Dendritic cell treated with granulocyte-macrophage colony-stimulating factor and Interleukin-4, amounts not matched to agents 40 ng/mL and 50 ng/mL, for 4 days (primary cell): Measurements from ENCODE around the gene DAB1.

ENCODE experiments used
- H3K27ac Mint-ChIP-seq: one replicate; pipeline ENCODE4 v1.8.0; 2022; ENCODE audit warnings: mild to moderate bottlenecking, mixed read lengths
- H3K27me3 Mint-ChIP-seq: one replicate; pipeline ENCODE4 v1.8.0; 2022; ENCODE audit warnings: mild to moderate bottlenecking, mixed read lengths
- H3K36me3 Mint-ChIP-seq: one replicate; pipeline ENCODE4 v1.8.0; 2022; ENCODE audit warnings: low read depth, mixed read lengths
- H3K4me1 Mint-ChIP-seq: one replicate; pipeline ENCODE4 v1.8.0; 2022; ENCODE audit warnings: low read depth, mixed read lengths
- H3K4me3 Mint-ChIP-seq: one replicate; pipeline ENCODE4 v1.8.0; 2022; ENCODE audit warnings: mild to moderate bottlenecking, moderate library complexity, mixed read lengths
- H3K9me3 Mint-ChIP-seq: one replicate; pipeline ENCODE4 v1.8.0; 2022; ENCODE audit warnings: mixed read lengths
- intact Hi-C: fragments of 100-400 bp; cut with micrococcal nuclease; formaldehyde crosslinking; loops from one replicate; pipeline ENCODE4 v1.15.0; 2022

DAB1 gene

GRCh38 chr1:57401671-57402070 lies 22.2 kb downstream of the DAB1 start:
- H3K4me3 Mint-ChIP-seq: no peak overlapping the region
- no peaks in the 10 kb centered on the region for H3K4me1 Mint-ChIP-seq
- H3K9me3 Mint-ChIP-seq: no peaks in the 10 kb centered on the region
- no peaks in the 10 kb centered on the region for H3K36me3 Mint-ChIP-seq
- intact Hi-C loops: no loop called here
- H3K27ac Mint-ChIP-seq: no peak overlapping the region
- H3K27me3 Mint-ChIP-seq: no peaks in the 10 kb centered on the region

GRCh38 chr1:57400048-57400447 lies 23.8 kb downstream of the DAB1 start:
- Mint-ChIP-seq H3K9me3 (no peaks in the 10 kb centered on the region), H3K27me3 (no peaks in the 10 kb centered on the region), H3K36me3 (no peaks in the 10 kb centered on the region), H3K4me3 (no peak overlapping the region), H3K4me1 (no peaks in the 10 kb centered on the region), H3K27ac (no peak overlapping the region)
- intact Hi-C loops: no loop called here

GRCh38 chr1:57393058-57393584 lies 30.7 kb downstream of the DAB1 start:
- intact Hi-C loops: no loop called here
- Mint-ChIP-seq H3K9me3 (peaks cover 7% of the 10 kb centered on the region), H3K4me3 (no peak overlapping the region), H3K27ac (no peak overlapping the region), H3K36me3 (no peaks in the 10 kb centered on the region), H3K27me3 (no peaks in the 10 kb centered on the region), H3K4me1 (no peaks in the 10 kb centered on the region)

- no peaks in the 10 kb centered on the region for H3K4me1 Mint-ChIP-seq
These were observed 38.5 kb downstream of the DAB1 start for GRCh38 chr1:57385336-57385735.

DNA sequence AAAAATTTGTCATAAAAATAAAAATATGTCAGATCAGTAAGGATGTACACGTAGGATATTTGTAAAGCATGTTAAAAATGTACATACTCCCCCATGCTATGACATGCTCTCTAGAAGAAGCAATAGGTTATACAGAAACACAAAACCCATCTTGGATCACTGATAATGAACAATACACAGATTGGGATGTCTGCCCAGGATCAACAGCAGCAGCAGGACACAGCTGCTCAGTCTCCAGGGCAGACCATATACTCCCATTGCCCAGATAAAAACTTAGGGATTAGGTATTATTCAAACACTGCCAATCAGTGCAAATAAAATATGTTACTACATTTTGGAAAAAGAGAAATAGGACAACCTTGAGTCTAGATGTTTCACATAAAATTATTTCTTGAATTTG lies 39.0 kb downstream of the DAB1 start:
- no peak overlapping the region for H3K4me3 Mint-ChIP-seq
- intact Hi-C loops: no loop called here

More at GRCh38 chr1:57385336-57385735, 38.5 kb downstream of the DAB1 start:
- H3K27me3 Mint-ChIP-seq: no peaks in the 10 kb centered on the region
- H3K4me3 Mint-ChIP-seq: no peak overlapping the region
- H3K9me3 Mint-ChIP-seq: peaks cover 7% of the 10 kb centered on the region
- intact Hi-C loops: no loop called here
- no peaks in the 10 kb centered on the region for H3K36me3 Mint-ChIP-seq
- H3K27ac Mint-ChIP-seq: no peak overlapping the region

GRCh38 chr1:57384284-57384683 lies 39.6 kb downstream of the DAB1 start:
- Mint-ChIP-seq H3K27ac (no peak overlapping the region), H3K27me3 (no peaks in the 10 kb centered on the region)

More for the DNA sequence above, 39.0 kb downstream of the DAB1 start:
- Mint-ChIP-seq H3K4me1 (no peaks in the 10 kb centered on the region), H3K36me3 (no peaks in the 10 kb centered on the region), H3K9me3 (peaks cover 7% of the 10 kb centered on the region), H3K27ac (no peak overlapping the region), H3K27me3 (no peaks in the 10 kb centered on the region)

DNA sequence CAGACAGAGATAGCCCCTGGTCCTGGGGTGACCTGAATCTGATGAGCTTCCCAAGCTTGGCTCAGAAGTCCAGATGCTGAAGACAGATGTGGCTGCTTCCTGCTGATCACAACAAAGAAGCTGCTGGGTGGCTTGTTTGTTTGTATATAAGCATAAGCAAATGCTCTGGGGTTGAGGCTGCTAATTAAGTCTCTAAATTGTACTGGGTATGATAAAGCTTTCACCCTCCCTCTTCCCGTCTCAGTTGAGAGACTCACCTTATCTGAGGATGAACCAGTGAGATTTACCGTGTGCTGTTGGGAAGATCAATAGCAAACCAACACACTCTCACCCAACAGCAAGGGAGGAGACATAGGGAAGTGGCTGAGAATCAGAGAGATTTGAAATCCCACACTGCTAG lies 42.0 kb downstream of the DAB1 start:
- Mint-ChIP-seq H3K27me3 (no peaks in the 10 kb centered on the region), H3K4me1 (no peaks in the 10 kb centered on the region), H3K36me3 (no peaks in the 10 kb centered on the region), H3K9me3 (no peaks in the 10 kb centered on the region), H3K4me3 (no peak overlapping the region), H3K27ac (no peak overlapping the region)
- intact Hi-C loops: no loop called here

More at GRCh38 chr1:57384284-57384683, 39.6 kb downstream of the DAB1 start:
- Mint-ChIP-seq H3K9me3 (peaks cover 7% of the 10 kb centered on the region), H3K36me3 (no peaks in the 10 kb centered on the region), H3K4me3 (no peak overlapping the region), H3K4me1 (no peaks in the 10 kb centered on the region)
- intact Hi-C loops: no loop called here

DNA sequence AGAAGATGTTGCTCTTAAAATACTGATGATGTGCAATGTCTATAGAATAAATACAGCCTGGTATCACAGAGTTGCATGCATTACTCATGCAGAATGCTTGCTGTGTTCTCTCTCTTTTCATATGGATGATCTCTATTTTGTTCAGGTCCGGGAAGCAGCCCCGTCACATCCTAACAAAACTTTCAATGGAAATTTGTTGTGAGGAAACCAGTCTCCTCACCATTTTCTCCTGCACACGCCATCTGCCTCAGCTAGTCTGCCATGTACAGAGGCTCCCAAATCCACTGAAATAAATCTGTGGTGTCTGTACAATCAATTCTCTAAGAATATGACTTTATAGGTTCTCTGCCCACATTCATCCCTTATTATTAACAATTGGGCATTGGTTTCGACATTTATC lies 42.4 kb downstream of the DAB1 start:
- Mint-ChIP-seq H3K4me1 (no peaks in the 10 kb centered on the region), H3K36me3 (no peaks in the 10 kb centered on the region), H3K27ac (no peak overlapping the region), H3K9me3 (no peaks in the 10 kb centered on the region), H3K27me3 (no peaks in the 10 kb centered on the region), H3K4me3 (no peak overlapping the region)
- intact Hi-C loops: no loop called here

- Mint-ChIP-seq H3K36me3 (no peaks in the 10 kb centered on the region), H3K9me3 (no peaks in the 10 kb centered on the region), H3K27ac (no peak overlapping the region), H3K27me3 (no peaks in the 10 kb centered on the region), H3K4me1 (no peaks in the 10 kb centered on the region), H3K4me3 (no peak overlapping the region)
- intact Hi-C loops: no loop called here
These were observed 42.9 kb downstream of the DAB1 start for GRCh38 chr1:57380923-57381322.

DNA sequence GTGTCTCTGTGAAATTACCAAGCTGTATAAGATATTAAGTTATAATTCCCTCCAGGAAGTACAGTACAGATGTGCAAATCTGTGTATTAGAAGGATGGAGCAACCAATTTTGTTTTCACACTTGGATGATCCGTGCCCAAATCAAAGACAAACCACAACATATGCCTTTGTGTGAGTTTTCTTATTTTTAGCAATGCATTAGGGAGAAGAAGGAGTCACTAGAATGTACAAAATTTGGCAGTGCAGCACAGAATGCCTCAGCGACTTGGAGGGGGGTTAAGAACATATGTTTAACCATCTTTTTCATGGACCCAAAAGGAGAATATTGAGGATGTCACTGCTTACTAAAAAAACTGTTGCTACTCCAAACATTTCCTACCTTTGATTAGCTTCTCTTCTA lies 45.3 kb downstream of the DAB1 start:
- no peaks in the 10 kb centered on the region for H3K27me3 Mint-ChIP-seq
- no peaks in the 10 kb centered on the region for H3K36me3 Mint-ChIP-seq
- no peaks in the 10 kb centered on the region for H3K9me3 Mint-ChIP-seq
- intact Hi-C loops: no loop called here
- H3K27ac Mint-ChIP-seq: no peak overlapping the region
- no peaks in the 10 kb centered on the region for H3K4me1 Mint-ChIP-seq
- H3K4me3 Mint-ChIP-seq: no peak overlapping the region

DNA sequence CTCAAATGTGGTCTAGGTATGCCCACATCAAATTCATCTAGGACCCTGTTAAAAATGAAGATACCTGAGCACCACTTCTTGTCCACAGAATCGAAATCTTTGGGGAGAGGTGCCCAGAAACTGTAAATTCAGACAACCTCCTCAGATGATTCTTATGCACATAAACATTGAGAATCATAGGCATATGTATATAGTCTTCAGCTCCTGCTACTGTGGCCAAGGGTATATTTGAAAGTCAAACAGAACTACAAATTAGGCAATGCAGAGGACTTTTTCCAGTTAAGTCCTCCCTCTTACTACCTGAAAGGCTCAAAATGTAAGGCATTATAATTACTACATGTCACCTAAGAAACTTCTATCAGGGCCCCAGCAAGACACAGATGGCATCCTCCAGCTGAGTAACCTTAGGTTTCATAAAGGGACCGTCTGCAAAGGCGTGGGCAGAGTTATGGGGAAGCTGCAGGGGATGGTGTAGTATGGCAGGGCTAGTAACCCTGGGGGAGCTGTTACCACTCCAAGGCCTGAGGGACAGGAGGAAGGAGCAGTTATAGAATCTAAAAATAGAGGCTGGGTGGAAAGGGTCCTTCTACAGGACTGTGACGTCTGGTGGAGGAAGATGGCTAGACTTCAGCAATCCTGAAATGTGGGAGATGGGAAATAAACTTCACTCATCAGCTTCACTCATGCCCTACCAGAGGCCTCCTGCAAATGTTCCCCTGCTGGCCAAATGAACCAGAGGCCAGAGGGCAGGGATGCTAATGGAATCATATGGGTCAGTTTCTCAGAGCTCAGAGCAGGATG lies 46.3 kb downstream of the DAB1 start:
- H3K9me3 Mint-ChIP-seq: no peaks in the 10 kb centered on the region
- no peak overlapping the region for H3K27ac Mint-ChIP-seq
- H3K4me1 Mint-ChIP-seq: no peaks in the 10 kb centered on the region
- no peak overlapping the region for H3K4me3 Mint-ChIP-seq
- H3K27me3 Mint-ChIP-seq: no peaks in the 10 kb centered on the region
- intact Hi-C loops: no loop called here
- H3K36me3 Mint-ChIP-seq: no peaks in the 10 kb centered on the region

DNA sequence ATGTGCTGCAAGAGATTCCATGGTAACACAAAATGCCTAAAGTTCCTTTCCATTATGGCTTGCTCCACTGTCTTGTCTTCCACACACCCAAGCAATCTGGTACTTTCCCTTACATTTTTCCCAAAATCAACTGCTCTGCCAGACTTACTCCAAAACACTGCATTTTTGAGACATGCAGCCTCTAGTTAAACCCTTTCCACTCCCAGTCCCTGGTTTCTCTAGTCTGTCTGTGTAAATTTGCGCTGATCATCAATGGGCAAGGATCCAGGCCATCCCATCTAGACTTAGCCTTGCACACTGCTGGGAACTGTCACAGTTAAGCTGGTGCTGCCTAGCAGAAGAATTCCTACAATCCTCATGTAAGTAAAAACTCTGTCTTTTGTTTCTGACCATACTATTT lies 47.8 kb downstream of the DAB1 start:
- Mint-ChIP-seq H3K27me3 (no peaks in the 10 kb centered on the region), H3K36me3 (no peaks in the 10 kb centered on the region), H3K4me1 (no peaks in the 10 kb centered on the region), H3K4me3 (no peak overlapping the region), H3K9me3 (no peaks in the 10 kb centered on the region), H3K27ac (no peak overlapping the region)
- intact Hi-C loops: no loop called here

- no peak overlapping the region for H3K27ac Mint-ChIP-seq
- H3K27me3 Mint-ChIP-seq: no peaks in the 10 kb centered on the region
These were observed 54.0 kb downstream of the DAB1 start for GRCh38 chr1:57369889-57370288.

DNA sequence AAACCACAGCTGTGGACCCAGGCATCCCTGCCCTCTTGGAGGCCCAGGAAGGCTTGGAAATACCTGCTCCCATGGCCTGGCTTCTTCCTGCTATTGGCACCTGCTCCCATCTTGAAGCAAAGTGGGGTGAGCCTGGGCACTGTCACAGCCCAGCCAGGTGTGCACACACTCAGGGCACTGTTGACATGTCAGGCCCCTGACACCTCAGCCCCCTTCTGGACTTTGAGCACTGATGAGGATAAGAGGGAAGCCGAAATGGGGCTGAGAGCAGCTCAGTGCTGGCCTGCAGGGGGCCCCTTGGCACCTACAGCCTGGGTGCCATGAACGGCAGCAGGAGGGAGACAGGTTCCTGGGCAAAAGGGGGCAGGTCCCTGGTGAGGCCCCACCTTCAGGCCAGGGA lies 55.9 kb downstream of the DAB1 start:
- Mint-ChIP-seq H3K4me1 (no peaks in the 10 kb centered on the region), H3K4me3 (no peak overlapping the region), H3K27ac (no peak overlapping the region), H3K9me3 (peaks cover 21% of the 10 kb centered on the region), H3K36me3 (no peaks in the 10 kb centered on the region), H3K27me3 (no peaks in the 10 kb centered on the region)
- intact Hi-C loops: no loop called here

More at GRCh38 chr1:57369889-57370288, 54.0 kb downstream of the DAB1 start:
- Mint-ChIP-seq H3K4me1 (no peaks in the 10 kb centered on the region), H3K4me3 (no peak overlapping the region), H3K36me3 (no peaks in the 10 kb centered on the region), H3K9me3 (peaks cover 21% of the 10 kb centered on the region)
- intact Hi-C loops: no loop called here

GRCh38 chr1:57363643-57364042 lies 60.2 kb downstream of the DAB1 start:
- Mint-ChIP-seq H3K9me3 (peaks cover 6% of the 10 kb centered on the region), H3K4me1 (no peaks in the 10 kb centered on the region), H3K27ac (no peak overlapping the region), H3K4me3 (no peak overlapping the region), H3K36me3 (no peaks in the 10 kb centered on the region), H3K27me3 (no peaks in the 10 kb centered on the region)
- intact Hi-C loops: no loop called here
